GM12875 (cell line): ENCODE measurements around the gene BMP7.

Source experiments
- H3K4me3 ChIP-seq: one replicate; pipeline ENCODE4 v1.5.1; 2011; ENCODE audit warnings: low read depth, low read length, control low read depth
- TF ChIP-seq, protein P1 (sequence below): IDR thresholded peaks from 2 replicates; pipeline ENCODE4 v1.5.1; 2011; ENCODE audit warnings: low read depth, mild to moderate bottlenecking, control low read depth, inconsistent platforms, low read length, moderate library complexity, borderline replicate concordance; ENCODE audit not compliant: insufficient read depth

The BMP7 gene

GRCh38 chr20:57165427-57166004 is 100.9 kb downstream of the BMP7 start:
- TF ChIP-seq, protein P1, sequence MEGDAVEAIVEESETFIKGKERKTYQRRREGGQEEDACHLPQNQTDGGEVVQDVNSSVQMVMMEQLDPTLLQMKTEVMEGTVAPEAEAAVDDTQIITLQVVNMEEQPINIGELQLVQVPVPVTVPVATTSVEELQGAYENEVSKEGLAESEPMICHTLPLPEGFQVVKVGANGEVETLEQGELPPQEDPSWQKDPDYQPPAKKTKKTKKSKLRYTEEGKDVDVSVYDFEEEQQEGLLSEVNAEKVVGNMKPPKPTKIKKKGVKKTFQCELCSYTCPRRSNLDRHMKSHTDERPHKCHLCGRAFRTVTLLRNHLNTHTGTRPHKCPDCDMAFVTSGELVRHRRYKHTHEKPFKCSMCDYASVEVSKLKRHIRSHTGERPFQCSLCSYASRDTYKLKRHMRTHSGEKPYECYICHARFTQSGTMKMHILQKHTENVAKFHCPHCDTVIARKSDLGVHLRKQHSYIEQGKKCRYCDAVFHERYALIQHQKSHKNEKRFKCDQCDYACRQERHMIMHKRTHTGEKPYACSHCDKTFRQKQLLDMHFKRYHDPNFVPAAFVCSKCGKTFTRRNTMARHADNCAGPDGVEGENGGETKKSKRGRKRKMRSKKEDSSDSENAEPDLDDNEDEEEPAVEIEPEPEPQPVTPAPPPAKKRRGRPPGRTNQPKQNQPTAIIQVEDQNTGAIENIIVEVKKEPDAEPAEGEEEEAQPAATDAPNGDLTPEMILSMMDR, result no peak
- H3K4me3 ChIP-seq, result no peak overlapping the region

DNA sequence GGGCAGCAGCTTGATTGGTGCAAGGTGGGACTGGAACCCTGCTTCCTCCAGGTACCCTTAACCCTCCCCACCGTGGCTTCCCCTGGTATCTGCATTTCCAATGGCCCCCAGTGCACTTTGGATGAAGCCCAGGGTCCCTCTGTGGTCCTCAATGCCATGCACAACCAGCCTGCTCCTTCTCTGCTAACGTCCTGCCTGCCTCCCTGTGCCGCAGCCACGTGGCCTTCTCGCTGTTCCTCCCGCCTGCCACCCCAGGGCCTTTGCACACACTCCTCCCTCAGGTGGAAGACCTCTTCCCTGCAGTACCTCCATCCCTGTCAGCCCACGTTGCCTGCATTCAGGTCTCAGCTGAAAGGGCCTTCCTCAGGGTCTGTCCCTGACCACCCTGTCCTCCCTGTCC is 101.6 kb downstream of the BMP7 start:
- no peak overlapping the region for H3K4me3 ChIP-seq
- TF ChIP-seq, protein P1, result no peak

GRCh38 chr20:57163041-57163440 is 103.4 kb downstream of the BMP7 start:
- H3K4me3 ChIP-seq, result no peak overlapping the region
- TF ChIP-seq, protein P1, result no peak

GRCh38 chr20:57162362-57162652 is 104.1 kb downstream of the BMP7 start:
- TF ChIP-seq, protein P1, result no peak
- H3K4me3 ChIP-seq, result no peak overlapping the region

GRCh38 chr20:57161478-57162361 is 104.7 kb downstream of the BMP7 start:
- H3K4me3 ChIP-seq, result no peak overlapping the region
- TF ChIP-seq, protein P1, result no peak

DNA sequence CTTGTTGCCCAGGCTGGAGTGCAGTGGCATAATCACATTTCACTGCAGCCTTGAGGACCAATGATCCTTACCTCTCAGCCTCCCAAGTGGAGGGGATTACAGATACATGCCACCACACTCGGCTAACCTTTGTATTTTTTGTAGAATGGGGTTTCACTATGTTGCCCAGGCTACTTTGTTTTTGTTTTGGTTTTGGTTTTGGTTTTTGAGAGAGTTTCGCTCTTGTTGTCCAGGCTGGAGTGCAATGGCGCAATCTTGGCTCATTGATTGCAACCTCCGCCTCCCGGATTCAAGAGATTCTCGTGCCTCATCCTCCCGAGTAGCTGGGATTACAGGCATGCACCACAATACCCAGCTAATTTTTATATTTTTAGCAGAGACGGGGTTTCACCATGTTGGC is 105.5 kb downstream of the BMP7 start:
- H3K4me3 ChIP-seq, result no peak overlapping the region
- TF ChIP-seq, protein P1, result no peak
